ENCODE measurements around the gene ZBED2. TPM values are rescaled to one million over a fixed set of nuclear protein-coding genes. Genes with fewer than 3 reads are reported as not detected.
"Not testable (repeated sequence)": the region's sequence is repeated elsewhere in the genome, so short reads cannot be mapped to it uniquely, and the experiment has no call there.

ZBED2 gene
- total RNA-seq, 2 experiments from 2014 or later = 313 to 418 TPM

DNA sequence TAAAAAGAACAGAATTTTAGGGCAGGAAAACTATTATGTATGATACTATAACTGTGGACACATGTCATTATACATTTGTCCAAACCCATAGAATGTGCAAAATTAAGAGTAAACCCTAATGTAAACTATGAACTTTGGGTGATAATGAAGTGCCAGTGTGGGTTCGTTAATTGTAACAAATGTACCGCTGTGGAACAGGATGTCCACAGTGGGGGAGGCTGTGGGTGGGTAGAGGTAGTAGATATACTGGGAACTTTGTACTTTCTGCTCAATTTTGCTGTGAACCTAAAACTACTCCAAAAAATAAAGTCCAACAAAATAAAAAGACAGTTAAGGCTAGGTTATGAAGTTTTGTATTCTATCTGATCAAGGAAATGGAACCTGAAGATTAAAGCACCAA, 28.3 kb downstream of the ZBED2 start:
- ATAC-seq = no peak
- intact Hi-C loops (cut with DNase I, micrococcal nuclease) = no loop called here
- H3K27ac Mint-ChIP-seq = peak overlapping the region; percentile 40
- peaks cover 43% of the 10 kb centered on the region for H3K36me3 Mint-ChIP-seq (ENCODE audit: low read depth)
- ChIA-PET POLR2A (interaction anchor here (0.6 kb wide), 1 partner anchor 11 kb away, joined by 6 read pairs; no protein-coding TSS in a partner anchor), CTCF (no interaction called here)
- H3K4me3 Mint-ChIP-seq = no peak overlapping the region
- H3K9me3 Mint-ChIP-seq (ENCODE audit: low read depth) = no peaks in the 10 kb centered on the region
- no peaks in the 10 kb centered on the region for H3K27me3 Mint-ChIP-seq
- no peak for DNase-seq
- peaks cover 72% of the 10 kb centered on the region for H3K4me1 Mint-ChIP-seq

DNA sequence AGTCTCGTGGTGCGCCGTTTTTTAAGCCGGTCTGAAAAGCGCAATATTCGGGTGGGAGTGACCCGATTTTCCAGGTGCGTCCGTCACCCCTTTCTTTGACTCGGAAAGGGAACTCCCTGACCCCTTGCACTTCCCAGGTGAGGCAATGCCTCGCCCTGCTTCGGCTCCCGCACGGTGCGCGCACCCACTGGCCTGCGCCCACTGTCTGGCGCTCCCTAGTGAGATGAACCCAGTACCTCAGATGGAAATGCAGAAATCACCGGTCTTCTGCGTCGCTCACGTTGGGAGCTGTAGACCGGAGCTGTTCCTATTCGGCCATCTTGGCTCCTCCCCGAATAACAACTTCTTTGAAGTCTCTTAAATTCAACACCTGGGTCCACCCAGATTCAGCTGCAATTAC, 33.2 kb downstream of the ZBED2 start:
- Mint-ChIP-seq H3K4me1 (peaks cover 37% of the 10 kb centered on the region), H3K36me3 (ENCODE audit: low read depth) (peaks cover 16% of the 10 kb centered on the region)
- ATAC-seq; CTCF ChIA-PET; DNase-seq; H3K9me3 Mint-ChIP-seq (ENCODE audit: low read depth); H3K4me3 Mint-ChIP-seq; H3K27ac Mint-ChIP-seq; POLR2A ChIA-PET; intact Hi-C loops (cut with DNase I, micrococcal nuclease); H3K27me3 Mint-ChIP-seq: not testable (repeated sequence)

DNA sequence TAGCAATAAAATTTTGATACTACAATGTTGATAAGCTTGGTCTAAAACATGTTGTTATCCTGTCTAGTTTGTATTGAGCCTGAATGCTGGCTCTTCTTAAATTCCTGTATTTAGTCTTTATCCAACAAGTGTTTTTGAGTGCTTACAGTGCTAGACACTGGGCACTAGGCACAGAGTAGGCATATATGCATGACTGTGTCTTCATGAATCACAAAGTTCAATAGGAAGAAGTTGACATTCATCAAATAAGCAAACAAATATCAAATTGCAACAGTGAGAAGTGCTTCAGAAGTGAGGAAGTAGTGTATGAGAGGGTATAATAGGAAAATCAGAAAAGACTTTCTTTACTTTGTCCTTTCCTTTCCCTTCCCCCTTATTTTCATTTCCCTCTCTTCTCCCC, 46.4 kb downstream of the ZBED2 start:
- no peaks in the 10 kb centered on the region for H3K9me3 Mint-ChIP-seq (ENCODE audit: low read depth)
- peaks cover 39% of the 10 kb centered on the region for H3K36me3 Mint-ChIP-seq (ENCODE audit: low read depth)
- intact Hi-C loops (cut with DNase I, micrococcal nuclease) = loop anchor here (2.0 to 10.0 kb wide), 4 partner anchors 24 to 1474 kb away; no protein-coding TSS in a partner anchor
- H3K4me3 Mint-ChIP-seq = no peak overlapping the region
- ATAC-seq (no peak), DNase-seq (no peak)
- H3K4me1 Mint-ChIP-seq = peaks cover 34% of the 10 kb centered on the region
- H3K27me3 Mint-ChIP-seq = no peaks in the 10 kb centered on the region
- no peak overlapping the region for H3K27ac Mint-ChIP-seq
- ChIA-PET POLR2A (no interaction called here), CTCF (interaction anchor here (1.2 to 3.9 kb wide), 5 partner anchors 24 to 120 kb away, joined by 3 to 25 read pairs (median 4); no protein-coding TSS in a partner anchor)

GRCh38 chr3:111548092-111548491, 47.1 kb downstream of the ZBED2 start:
- ChIA-PET POLR2A (interaction anchor here (0.5 to 3.5 kb wide), 4 partner anchors 63 to 148 kb away, joined by 3 to 12 read pairs (median 3); no protein-coding TSS in a partner anchor), CTCF (interaction anchor here (0.7 to 3.9 kb wide), 8 partner anchors 25 to 121 kb away, joined by 3 to 25 read pairs (median 4); partner anchors contain the start of gene ZBED2)
- no peak overlapping the region for H3K4me3 Mint-ChIP-seq
- intact Hi-C loops (cut with DNase I, micrococcal nuclease) = loop anchor here (2.0 to 10.0 kb wide), 4 partner anchors 25 to 1473 kb away; no protein-coding TSS in a partner anchor
- no peaks in the 10 kb centered on the region for H3K27me3 Mint-ChIP-seq
- H3K4me1 Mint-ChIP-seq = peaks cover 34% of the 10 kb centered on the region
- DNase-seq = peak; percentile 20
- H3K27ac Mint-ChIP-seq = no peak overlapping the region
- peaks cover 41% of the 10 kb centered on the region for H3K36me3 Mint-ChIP-seq (ENCODE audit: low read depth)
- no peaks in the 10 kb centered on the region for H3K9me3 Mint-ChIP-seq (ENCODE audit: low read depth)
- ATAC-seq = peak; percentile 49

DNA sequence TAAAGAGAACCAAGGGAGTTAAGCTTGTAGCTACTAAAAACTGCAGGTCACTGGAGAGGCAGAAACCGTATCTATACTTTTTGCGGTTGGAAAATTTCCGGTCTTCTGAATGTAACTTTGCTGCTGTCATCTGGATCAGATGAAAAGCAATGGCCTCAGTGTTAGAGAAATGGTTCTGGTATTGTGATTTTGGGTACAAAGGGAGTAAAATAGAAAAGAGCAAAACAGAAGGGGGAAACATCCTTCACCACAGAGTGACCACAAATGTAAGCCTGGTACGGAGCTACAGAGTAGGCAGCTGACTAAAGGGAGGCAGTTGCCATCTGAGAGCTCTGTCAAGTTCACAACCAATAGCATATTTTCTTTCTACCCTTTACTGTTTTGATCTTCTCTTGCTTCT, 47.5 kb downstream of the ZBED2 start:
- ChIA-PET POLR2A (interaction anchor here (0.5 to 3.5 kb wide), 4 partner anchors 63 to 149 kb away, joined by 3 to 12 read pairs (median 3); no protein-coding TSS in a partner anchor), CTCF (interaction anchor here (0.7 to 3.9 kb wide), 10 partner anchors 16 to 121 kb away, joined by 3 to 25 read pairs (median 4); partner anchors contain the start of gene ZBED2)
- ATAC-seq (peak; percentile 70), DNase-seq (peak; percentile 75)
- Mint-ChIP-seq H3K4me1 (peaks cover 35% of the 10 kb centered on the region), H3K27ac (no peak overlapping the region), H3K27me3 (no peaks in the 10 kb centered on the region), H3K4me3 (no peak overlapping the region), H3K9me3 (ENCODE audit: low read depth) (no peaks in the 10 kb centered on the region), H3K36me3 (ENCODE audit: low read depth) (peaks cover 42% of the 10 kb centered on the region)
- intact Hi-C loops (cut with DNase I, micrococcal nuclease) = loop anchor here (1.0 to 10.0 kb wide), 8 partner anchors 25 to 1741 kb away; partner anchors contain the start of gene ZBED2 (in 1 of the 2)

- peak; percentile 38 for DNase-seq
- POLR2A ChIA-PET = interaction anchor here (0.5 to 3.5 kb wide), 3 partner anchors 65 to 353 kb away, joined by 3 to 12 read pairs (median 7); no protein-coding TSS in a partner anchor
These were observed 49.8 kb downstream of the ZBED2 start for GRCh38 chr3:111545349-111545748.

More at GRCh38 chr3:111545349-111545748, 49.8 kb downstream of the ZBED2 start:
- intact Hi-C loops (cut with DNase I, micrococcal nuclease) = loop anchor here (10.0 kb wide), 3 partner anchors 211 to 1471 kb away; no protein-coding TSS in a partner anchor
- H3K9me3 Mint-ChIP-seq (ENCODE audit: low read depth) = no peaks in the 10 kb centered on the region
- no peaks in the 10 kb centered on the region for H3K27me3 Mint-ChIP-seq
- no peak for ATAC-seq
- no peak overlapping the region for H3K4me3 Mint-ChIP-seq
- H3K4me1 Mint-ChIP-seq = peaks cover 56% of the 10 kb centered on the region
- peaks cover 33% of the 10 kb centered on the region for H3K36me3 Mint-ChIP-seq (ENCODE audit: low read depth)
- CTCF ChIA-PET = interaction anchor here (1.2 to 3.9 kb wide), 4 partner anchors 32 to 124 kb away, joined by 3 to 25 read pairs (median 6); no protein-coding TSS in a partner anchor
- H3K27ac Mint-ChIP-seq = peak overlapping the region; percentile 100

Other genes starting within 250 kb of the ZBED2 start
- gene CD96, start 53.1 kb downstream of the ZBED2 start, total RNA-seq = 10 to 100 TPM; 38.3 to 40.8 TPM
- gene PLCXD2, start 79.3 kb upstream of the ZBED2 start, total RNA-seq = 1 to 10 TPM; 6.5 to 7.4 TPM

All from activated CD4-positive, alpha-beta T cell treated with anti-CD3 and anti-CD28 coated beads for 36 hours (primary cell).